Upper lobe of left lung (tissue), 6 donors: Measurements from ENCODE around the gene SND1. TPM values are rescaled to one million over a fixed set of nuclear protein-coding genes. Genes with fewer than 3 reads are reported as not detected.

Experiments
- ATAC-seq, 2 donors: fragments of 200-7000 bp; cut with Tn5 transposase; one replicate each; pipeline ENCODE4 v1.9.1; 2022; ENCODE audit warnings: mild to moderate bottlenecking in 2 of 2, moderate library complexity in 2 of 2; ENCODE audit not compliant: low FRiP score in 2 of 2
- DNase-seq, 2 donors: peaks; one replicate each; pipeline ENCODE4 v3.0.0-alpha.2; 2019 to 2020
- H3K27ac ChIP-seq, 4 donors: fragments of 200-600 bp; sonication (generic); one replicate each; pipeline ENCODE4 v1.5.1; 2016 to 2019
- H3K27me3 ChIP-seq, 4 donors: fragments of 200-600 bp; sonication (generic); one replicate each; pipeline ENCODE4 v1.5.1; 2017 to 2019
- H3K36me3 ChIP-seq, 4 donors: fragments of 200-600 bp; sonication (generic); one replicate each; pipeline ENCODE4 v1.5.1; 2016 to 2019
- H3K4me1 ChIP-seq, 4 donors: fragments of 200-600 bp; sonication (generic); one replicate each; pipeline ENCODE4 v1.5.1; 2018 to 2019
- H3K4me3 ChIP-seq, 4 donors: fragments of 200-600 bp; sonication (generic); one replicate each; pipeline ENCODE4 v1.5.1; 2017 to 2019; ENCODE audit warnings: mild to moderate bottlenecking in 2 of 4, moderate library complexity in 1 of 4
- H3K9me3 ChIP-seq, 4 donors: fragments of 200-600 bp; sonication (generic); one replicate each; pipeline ENCODE4 v1.5.1; 2018 to 2019
- CTCF ChIP-seq, 6 experiments: fragments of 450-650 bp in 4 of 6; fragments of 200-600 bp in 2 of 6; sonication (generic) in 2 of 6; IDR thresholded peaks; one replicate each; pipeline ENCODE4 v1.5.1; 2016 to 2019; ENCODE audit warnings: antibody characterized with exemption in 6 of 6
- EP300 ChIP-seq, 4 donors: sonication (generic); formaldehyde crosslinking; IDR thresholded peaks; one replicate each; pipeline ENCODE4 v1.5.1; 2017; ENCODE audit warnings: antibody characterized with exemption in 4 of 4, control low read depth in 2 of 4
- POLR2A ChIP-seq, 4 donors: fragments of 450-650 bp; IDR thresholded peaks; one replicate each; pipeline ENCODE4 v1.5.1; 2016 to 2017; ENCODE audit warnings: antibody characterized with exemption in 4 of 4, mild to moderate bottlenecking in 2 of 4
- POLR2AphosphoS5 ChIP-seq, 2 donors: sonication (generic); formaldehyde crosslinking; IDR thresholded peaks; one replicate each; pipeline ENCODE4 v1.5.1; 2017; ENCODE audit warnings: antibody characterized with exemption in 2 of 2
- WGBS, 2 donors: methylation state at CpG; one replicate each; pipeline ENCODE4 v1.1.5; 2017 to 2018; 5-methylcytosine and 5-hydroxymethylcytosine counted together
- total RNA-seq, 6 donors: library from RNA; depleted of rRNA in 4 of 6; stranded (reverse); fragments of >200 nt in 4 of 6; gene quantifications; one replicate each; pipeline versions ENCODE4 v1.1.0 to v1.2.1, GENCODE V29; 2016 to 2021
- donor health status: DM: no; HTN: no; CAD: no; lungs with moderate emphysema.
- donor health status: DM: no; HTN: yes; CAD: no; lungs with severe emphysema.

The SND1 gene
- total RNA-seq, 6 donors from 2014 or later, result 107 to 167 (median 121) TPM

GRCh38 chr7:127799535-127800305, 147.7 kb downstream of the SND1 start:
- Histone ChIP-seq H3K9me3 (no peaks in the 10 kb centered on the region), H3K4me1 (peaks cover 12 to 22% (median 17%) of the 10 kb centered on the region in 4 donors), H3K27ac (no peak overlapping the region), H3K27me3 (no peaks in the 10 kb centered on the region), H3K36me3 (no peaks in the 10 kb centered on the region), H3K4me3 (no peak overlapping the region)
- no peak for DNase-seq
- 62 to 66% methylated on average over 4 of the region's 4 CpGs for WGBS, 2 donors
- no peak for ATAC-seq
- no peak for TF ChIP-seq POLR2A (IDR thresholded peaks at IDR 0.05)
- TF ChIP-seq EP300 (IDR thresholded peaks at IDR 0.05), result no peak
- no peak for TF ChIP-seq POLR2AphosphoS5 (IDR thresholded peaks at IDR 0.05)
- TF ChIP-seq CTCF (IDR thresholded peaks at IDR 0.05), result no peak

- Histone ChIP-seq H3K27me3 (no peaks in the 10 kb centered on the region), H3K36me3 (peaks cover 0 to 5% (median 4%) of the 10 kb centered on the region in 4 donors), H3K4me3 (no peak overlapping the region), H3K9me3 (no peaks in the 10 kb centered on the region), H3K27ac (no peak overlapping the region), H3K4me1 (peaks cover 12 to 17% (median 14%) of the 10 kb centered on the region in 4 donors)
- DNase-seq (no peak), ATAC-seq (no peak)
- 76 to 84% methylated on average over 5 of the region's 5 CpGs for WGBS, 2 donors
- TF ChIP-seq CTCF (IDR thresholded peaks at IDR 0.05), result no peak
- no peak for TF ChIP-seq EP300 (IDR thresholded peaks at IDR 0.05)
- TF ChIP-seq POLR2AphosphoS5 (IDR thresholded peaks at IDR 0.05), result no peak
- no peak for TF ChIP-seq POLR2A (IDR thresholded peaks at IDR 0.05)
Measured at GRCh38 chr7:127802845-127803244, 150.9 kb downstream of the SND1 start.

DNA sequence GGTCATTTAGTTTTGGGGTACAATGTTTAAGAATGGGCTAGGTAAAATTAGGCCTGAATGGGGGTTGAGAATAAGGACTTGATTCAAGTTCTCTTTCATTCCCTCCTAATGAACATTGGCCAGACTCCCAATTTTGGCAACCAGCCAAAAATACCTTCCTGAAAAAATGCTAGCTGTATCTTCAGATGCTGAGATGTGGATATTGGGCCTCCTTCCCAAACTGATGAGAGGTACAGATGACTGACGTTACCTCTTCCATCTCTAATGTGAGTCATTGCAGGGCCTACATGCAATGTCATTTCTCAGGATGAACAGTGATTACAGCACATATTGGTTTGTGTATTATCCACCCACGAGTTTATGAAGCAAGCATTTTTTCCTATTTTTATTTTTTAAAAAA, 151.6 kb downstream of the SND1 start:
- ATAC-seq, result no peak
- peaks cover 6 to 10% (median 8%) of the 10 kb centered on the region in 4 donors for H3K4me1 ChIP-seq
- WGBS, 2 donors, result 81 to 90% methylated on average over 2 of the region's 2 CpGs

DNA sequence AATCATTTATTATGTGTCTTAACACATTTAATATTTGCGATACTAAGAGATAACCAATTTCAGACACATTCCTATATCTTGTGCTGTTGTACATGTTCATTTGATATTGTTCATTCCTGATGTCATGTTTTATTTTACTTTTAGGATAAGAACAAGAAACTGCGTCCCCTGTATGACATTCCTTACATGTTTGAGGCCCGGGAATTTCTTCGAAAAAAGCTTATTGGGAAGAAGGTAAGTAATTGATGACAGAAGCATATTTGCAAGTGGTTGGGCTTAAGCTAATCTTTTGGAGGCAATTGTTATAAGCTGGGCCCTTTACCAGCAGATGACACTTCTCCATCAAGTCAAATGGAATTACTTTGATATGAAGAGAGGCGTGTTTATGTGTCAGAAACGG, 155.3 kb downstream of the SND1 start:
- no peak for DNase-seq
- no peak overlapping the region for H3K27ac ChIP-seq
- 83 to 89% methylated on average over 6 of the region's 6 CpGs for WGBS, 2 donors

More for the DNA sequence above, 151.6 kb downstream of the SND1 start:
- DNase-seq, result no peak
- no peaks in the 10 kb centered on the region for H3K27me3 ChIP-seq
- H3K4me3 ChIP-seq, result no peak overlapping the region
- no peak overlapping the region for H3K27ac ChIP-seq
- H3K36me3 ChIP-seq, result peaks cover 0 to 9% (median 7%) of the 10 kb centered on the region in 4 donors
- H3K9me3 ChIP-seq, result no peaks in the 10 kb centered on the region
- TF ChIP-seq EP300 (IDR thresholded peaks at IDR 0.05), result no peak
- TF ChIP-seq POLR2AphosphoS5 (IDR thresholded peaks at IDR 0.05), result no peak
- no peak for TF ChIP-seq CTCF (IDR thresholded peaks at IDR 0.05)

More for the DNA sequence above, 155.3 kb downstream of the SND1 start:
- TF ChIP-seq POLR2AphosphoS5 (IDR thresholded peaks at IDR 0.05) (no peak), POLR2A (IDR thresholded peaks at IDR 0.05) (no peak), EP300 (IDR thresholded peaks at IDR 0.05) (no peak), CTCF (IDR thresholded peaks at IDR 0.05) (no peak)
- Histone ChIP-seq H3K36me3 (peaks cover 0 to 15% (median 7%) of the 10 kb centered on the region in 4 donors), H3K27me3 (no peaks in the 10 kb centered on the region), H3K9me3 (no peaks in the 10 kb centered on the region), H3K4me1 (peaks cover under 1 to 4% (median 3%) of the 10 kb centered on the region in 4 donors), H3K4me3 (no peak overlapping the region)
- ATAC-seq, result no peak
